HepG2 (cell line): Measurements from ENCODE around the gene CCDC14. TPM values are rescaled to one million over a fixed set of nuclear protein-coding genes. Genes with fewer than 3 reads are reported as not detected.
A peak's percentile ranks its signal among the peaks of the same experiment; 100 is the strongest.

ENCODE experiments used
- CEBPG ChIP-seq: IDR thresholded peaks from 2 replicates; pipeline ENCODE4 v1.6.1; 2016
- DMAP1 ChIP-seq: IDR thresholded peaks from 2 replicates; pipeline ENCODE4 v1.6.1; 2016
- ETV6 ChIP-seq: sonication (generic); formaldehyde crosslinking; conservative IDR thresholded peaks from 2 replicates; pipeline ENCODE4 v1.4.0; 2020; ENCODE audit warnings: missing genetic modification reagents
- HMG20A ChIP-seq: IDR thresholded peaks from 2 replicates; pipeline ENCODE4 v1.6.1; 2016; ENCODE audit warnings: borderline replicate concordance
- MTA1 ChIP-seq: sonication (generic); formaldehyde crosslinking; IDR thresholded peaks from 2 replicates; pipeline ENCODE4 v1.4.0; 2020; ENCODE audit warnings: missing genetic modification reagents, mild to moderate bottlenecking, borderline replicate concordance
- NCOA1 ChIP-seq: sonication (generic); formaldehyde crosslinking; IDR thresholded peaks from 2 replicates; pipeline ENCODE4 v1.9.0; 2021; ENCODE audit warnings: missing genetic modification reagents
- NFE2L1 ChIP-seq: sonication (generic); formaldehyde crosslinking; IDR thresholded peaks from 2 replicates; pipeline ENCODE4 v1.4.0; 2020; ENCODE audit warnings: missing genetic modification reagents, mild to moderate bottlenecking, borderline replicate concordance
- NFYB ChIP-seq: sonication (generic); formaldehyde crosslinking; IDR thresholded peaks from 2 replicates; pipeline ENCODE4 v1.4.0; 2020; ENCODE audit warnings: missing genetic modification reagents
- PBX2 ChIP-seq: IDR thresholded peaks from 2 replicates; pipeline ENCODE4 v1.6.1; 2016; ENCODE audit warnings: control low read depth
- PHF5A ChIP-seq: IDR thresholded peaks from one replicate; pipeline ENCODE4 v1.6.1; 2018; ENCODE audit warnings: low read depth, missing genetic modification reagents; ENCODE audit not compliant: unreplicated experiment
- POLR2G ChIP-seq: fragments of 200-400 bp; formaldehyde crosslinking; IDR thresholded peaks from 2 replicates; pipeline ENCODE4 v1.6.1; 2018; ENCODE audit warnings: mild to moderate bottlenecking, low read depth, low read length, moderate library complexity
- RBFOX2 ChIP-seq: fragments of 200-400 bp; formaldehyde crosslinking; IDR thresholded peaks from 2 replicates; pipeline ENCODE4 v1.6.1; 2017; ENCODE audit warnings: low read depth, mild to moderate bottlenecking, low read length
- RXRB ChIP-seq: IDR thresholded peaks from 2 replicates; pipeline ENCODE4 v1.6.1; 2016; ENCODE audit warnings: borderline replicate concordance, missing genetic modification reagents, missing compliant biosample characterization
- SMAD9 ChIP-seq: sonication (generic); formaldehyde crosslinking; IDR thresholded peaks from 2 replicates; pipeline ENCODE4 v1.5.1; 2020; ENCODE audit warnings: mild to moderate bottlenecking, missing genetic modification reagents
- SNRNP70 ChIP-seq: fragments of 200-400 bp; formaldehyde crosslinking; IDR thresholded peaks from 2 replicates; pipeline ENCODE4 v1.6.1; 2017; ENCODE audit warnings: mild to moderate bottlenecking, low read depth, low read length, moderate library complexity
- SP140L ChIP-seq: sonication (generic); formaldehyde crosslinking; IDR thresholded peaks from 2 replicates; pipeline ENCODE4 v1.4.0; 2020; ENCODE audit warnings: missing genetic modification reagents, borderline replicate concordance
- TGIF2 ChIP-seq: IDR thresholded peaks from 2 replicates; pipeline ENCODE4 v1.6.1; 2016; ENCODE audit warnings: control low read depth, missing compliant biosample characterization
- THAP7 ChIP-seq: sonication (generic); formaldehyde crosslinking; IDR thresholded peaks from 2 replicates; pipeline ENCODE4 v1.8.1; 2023; ENCODE audit warnings: mild to moderate bottlenecking, missing genetic modification reagents
- ZC3H4 ChIP-seq: sonication (generic); formaldehyde crosslinking; IDR thresholded peaks from 2 replicates; pipeline ENCODE4 v1.4.0; 2020; ENCODE audit warnings: missing genetic modification reagents, borderline replicate concordance
- ZNF431 ChIP-seq: sonication (generic); formaldehyde crosslinking; IDR thresholded peaks from 2 replicates; pipeline ENCODE4 v1.9.0; 2022; ENCODE audit warnings: missing genetic modification reagents, low read depth, mild to moderate bottlenecking, borderline replicate concordance
- ZNF441 ChIP-seq: sonication (generic); formaldehyde crosslinking; IDR thresholded peaks from 2 replicates; pipeline ENCODE4 v1.7.0; 2021; ENCODE audit warnings: missing genetic modification reagents, borderline replicate concordance
- ZNF501 ChIP-seq: sonication (generic); formaldehyde crosslinking; IDR thresholded peaks from 2 replicates; pipeline ENCODE4 v1.5.1; 2020; ENCODE audit warnings: mild to moderate bottlenecking, moderate library complexity, missing genetic modification reagents
- ZNF772 ChIP-seq: sonication (generic); formaldehyde crosslinking; IDR thresholded peaks from 2 replicates; pipeline ENCODE4 v1.5.0; 2020; ENCODE audit warnings: mild to moderate bottlenecking, missing genetic modification reagents
- ZNF841 ChIP-seq: sonication (generic); formaldehyde crosslinking; IDR thresholded peaks from 2 replicates; pipeline ENCODE4 v1.8.1; 2023; ENCODE audit warnings: missing genetic modification reagents, borderline replicate concordance
- polyA plus RNA-seq, 8 experiments: library from polyadenylated mRNA; depleted of rRNA in 3 of 8; stranded (reverse) in 7 of 8; unstranded in 1 of 8; fragments of >200 nt; fragmentation: Illumina TruSeq in 4 of 8; extraction: Trizol in 4 of 8; gene quantifications; 2 replicates each; pipeline versions ENCODE4 v1.2.1 to v1.2.3, GENCODE V29; 2011 to 2016; ENCODE audit warnings: low read depth in 4 of 8, missing spikeins in 1 of 8, mixed read lengths in 1 of 8; ENCODE audit not compliant: insufficient read depth in 1 of 8
- total RNA-seq, 5 experiments: library from RNA; depleted of rRNA; stranded (reverse); fragments of >200 nt; fragmentation: Illumina TruSeq; extraction: Trizol; gene quantifications; 2 replicates each; pipeline ENCODE4 v1.2.3, GENCODE V29; 2016; ENCODE audit warnings: low read depth in 1 of 5
- TF ChIP-seq, protein P1 (sequence below): sonication (generic); formaldehyde crosslinking; conservative IDR thresholded peaks from 2 replicates; pipeline ENCODE4 v1.8.1; 2023; ENCODE audit warnings: missing genetic modification reagents
- TF ChIP-seq, protein P2 (sequence below): sonication (generic); formaldehyde crosslinking; IDR thresholded peaks from 2 replicates; pipeline ENCODE4 v1.4.0; 2020; ENCODE audit warnings: missing genetic modification reagents

Gene CCDC14
- total and polyA plus RNA-seq, 2 of the 13 experiments (the other 11 are each of a cell fraction or from before 2014, with no cell fraction given) = 48.7 to 49.0 TPM

DNA sequence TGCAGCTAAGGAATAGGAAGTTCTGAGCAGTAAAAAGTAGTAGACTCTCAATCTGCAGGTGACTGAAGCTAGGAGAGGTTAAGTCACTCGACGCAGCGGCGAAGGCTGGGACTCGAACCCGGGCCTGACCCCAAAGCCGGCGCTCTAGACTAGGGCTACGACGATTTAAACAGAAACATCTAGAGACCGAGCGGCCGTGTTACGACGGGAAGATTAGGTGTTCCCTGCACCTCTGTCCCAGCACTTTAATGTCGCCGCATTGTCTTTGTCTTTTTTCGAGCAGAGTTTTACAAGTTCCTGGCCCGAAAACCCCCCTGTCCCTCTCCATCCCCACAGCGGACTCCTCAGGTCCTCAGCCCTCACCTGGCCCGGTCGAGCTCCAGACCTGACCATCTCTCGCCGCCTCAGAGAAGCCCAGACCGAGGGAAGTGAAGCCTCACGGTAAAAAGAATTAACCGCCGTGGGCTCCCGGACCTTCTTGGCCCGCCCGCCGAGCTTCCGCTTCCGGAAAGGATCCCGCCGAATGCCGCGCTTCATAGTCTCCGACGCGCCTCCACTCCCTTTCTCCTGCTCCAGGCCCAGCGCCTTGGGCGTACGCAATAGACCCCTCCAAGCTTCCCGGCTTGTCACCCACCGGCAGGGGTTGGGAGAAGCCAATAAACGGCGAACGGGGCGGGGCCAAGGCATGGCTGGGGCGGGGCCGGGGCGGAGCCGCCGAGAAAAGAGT lies at the start of gene CCDC14 (continued):
- TF ChIP-seq PBX2 = no peak
- no peak for TF ChIP-seq THAP7 (CRISPR knock-in tag)
- TF ChIP-seq SP140L = no peak
- TF ChIP-seq DMAP1 = 0 out of 2 replicates have a peak, but pooled peaks have one; percentile 51
- TF ChIP-seq CEBPG = peak; percentile 55
- TF ChIP-seq NFYB (CRISPR knock-in tag) = peak; percentile 50
- no peak for TF ChIP-seq PHF5A (CRISPR knock-in tag)
- no peak for TF ChIP-seq ZC3H4 (CRISPR knock-in tag)
- no peak for TF ChIP-seq SMAD9 (CRISPR knock-in tag)
- 0 out of 2 replicates have a peak, but pooled peaks have one; percentile 19 for TF ChIP-seq RXRB (CRISPR knock-in tag)
- peak; percentile 90 for TF ChIP-seq POLR2G
- TF ChIP-seq, protein P1, sequence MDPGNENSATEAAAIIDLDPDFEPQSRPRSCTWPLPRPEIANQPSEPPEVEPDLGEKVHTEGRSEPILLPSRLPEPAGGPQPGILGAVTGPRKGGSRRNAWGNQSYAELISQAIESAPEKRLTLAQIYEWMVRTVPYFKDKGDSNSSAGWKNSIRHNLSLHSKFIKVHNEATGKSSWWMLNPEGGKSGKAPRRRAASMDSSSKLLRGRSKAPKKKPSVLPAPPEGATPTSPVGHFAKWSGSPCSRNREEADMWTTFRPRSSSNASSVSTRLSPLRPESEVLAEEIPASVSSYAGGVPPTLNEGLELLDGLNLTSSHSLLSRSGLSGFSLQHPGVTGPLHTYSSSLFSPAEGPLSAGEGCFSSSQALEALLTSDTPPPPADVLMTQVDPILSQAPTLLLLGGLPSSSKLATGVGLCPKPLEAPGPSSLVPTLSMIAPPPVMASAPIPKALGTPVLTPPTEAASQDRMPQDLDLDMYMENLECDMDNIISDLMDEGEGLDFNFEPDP (CRISPR knock-in tag) = no peak
- TF ChIP-seq ZNF772 = no peak
- TF ChIP-seq, protein P2, sequence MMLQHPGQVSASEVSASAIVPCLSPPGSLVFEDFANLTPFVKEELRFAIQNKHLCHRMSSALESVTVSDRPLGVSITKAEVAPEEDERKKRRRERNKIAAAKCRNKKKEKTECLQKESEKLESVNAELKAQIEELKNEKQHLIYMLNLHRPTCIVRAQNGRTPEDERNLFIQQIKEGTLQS (CRISPR knock-in tag) = no peak
- TF ChIP-seq HMG20A (CRISPR knock-in tag) = no peak
- TF ChIP-seq TGIF2 (CRISPR knock-in tag) = peak; percentile 23; the same call in 1 of the 2 replicates
- TF ChIP-seq ETV6 (CRISPR knock-in tag) = no peak
- peak; percentile 46; the same call in 1 of the 2 replicates for TF ChIP-seq MTA1 (CRISPR knock-in tag)
- no peak for TF ChIP-seq ZNF841 (CRISPR knock-in tag)
- TF ChIP-seq NCOA1 (CRISPR knock-in tag) = no peak
- no peak for TF ChIP-seq ZNF431
- no peak for TF ChIP-seq NFE2L1 (CRISPR knock-in tag)
- peak; percentile 83 for TF ChIP-seq ZNF501 (CRISPR knock-in tag)
- no peak for TF ChIP-seq SNRNP70
- TF ChIP-seq ZNF441 (CRISPR knock-in tag) = no peak
- TF ChIP-seq RBFOX2 = peak; percentile 67
